LNCAP (cell line): ENCODE results near the gene RAPGEF5.

ENCODE experiments used
- CTCF ChIP-seq: fragments of 450-650 bp; IDR thresholded peaks from 2 replicates; pipeline ENCODE4 v1.5.1; 2017; ENCODE audit warnings: mild to moderate bottlenecking

Gene RAPGEF5

GRCh38 chr7:22399546-22399945 lies 42.6 kb upstream of the RAPGEF5 start:
- TF ChIP-seq CTCF = no peak

- no peak for TF ChIP-seq CTCF
Observed at GRCh38 chr7:22399091-22399490, 42.1 kb upstream of the RAPGEF5 start.

GRCh38 chr7:22397981-22398380 lies 41.0 kb upstream of the RAPGEF5 start:
- no peak for TF ChIP-seq CTCF

- TF ChIP-seq CTCF = no peak
Observed at GRCh38 chr7:22395222-22395621, 38.3 kb upstream of the RAPGEF5 start.

GRCh38 chr7:22394739-22395138 lies 37.8 kb upstream of the RAPGEF5 start:
- no peak for TF ChIP-seq CTCF

- TF ChIP-seq CTCF = no peak
Observed at GRCh38 chr7:22393913-22394729, 37.2 kb upstream of the RAPGEF5 start.

GRCh38 chr7:22390516-22390915 lies 33.6 kb upstream of the RAPGEF5 start:
- no peak for TF ChIP-seq CTCF

- no peak for TF ChIP-seq CTCF
Observed at GRCh38 chr7:22389892-22390291, 32.9 kb upstream of the RAPGEF5 start.
